HEK293 (cell line): ENCODE measurements around the gene SEMA3A.

ENCODE experiments used
- CTCF ChIA-PET: fragments of 350-600 bp; formaldehyde crosslinking; extraction: SDS; loops from one replicate; lab custom pipeline; 2021; ENCODE audit warnings: antibody characterized with exemption; lab: Yijun Ruan, JAX
- POLR2A ChIA-PET: fragments of 300-600 bp; formaldehyde crosslinking; extraction: SDS; loops from one replicate; lab custom pipeline; 2020; ENCODE audit warnings: antibody characterized with exemption, inconsistent platforms; lab: Yijun Ruan, JAX
- H3K27ac ChIP-seq: fragments of 200-500 bp; sonication (Bioruptor generic); 2 replicates; pipeline ENCODE4 v1.5.1; 2014; ENCODE audit warnings: low read depth, low read length, control low read depth, inconsistent platforms; ENCODE audit errors: extremely low read depth
- H3K36me3 ChIP-seq, 2 experiments: fragments of 200-500 bp in 1 of 2; sonication (Bioruptor generic) in 1 of 2; 1 replicate in 1 of 2; 2 replicates in 1 of 2; pipeline ENCODE4 v1.5.1; 2014 to 2017; ENCODE audit warnings: inconsistent platforms in 2 of 2, low read length in 2 of 2; ENCODE audit not compliant: control insufficient read depth in 2 of 2, insufficient read depth in 1 of 2
- H3K4me1 ChIP-seq: fragments of 200-500 bp; sonication (Bioruptor generic); 2 replicates; pipeline ENCODE4 v1.5.1; 2014; ENCODE audit warnings: mild to moderate bottlenecking, low read length, inconsistent platforms; ENCODE audit not compliant: control insufficient read depth, insufficient read depth
- H3K4me3 ChIP-seq: 2 replicates; pipeline ENCODE4 v1.5.1; 2011; ENCODE audit warnings: low read depth, mild to moderate bottlenecking, control low read depth, low read length, moderate library complexity
- H3K9me3 ChIP-seq: fragments of 200-500 bp; sonication (Bioruptor generic); 2 replicates; pipeline ENCODE4 v1.5.1; 2014; ENCODE audit warnings: low read depth, low read length, inconsistent platforms; ENCODE audit not compliant: control insufficient read depth, insufficient read depth
- TRIM28 ChIP-seq: IDR thresholded peaks from 2 replicates; pipeline ENCODE4 v1.6.1; 2011; ENCODE audit warnings: low read length, control low read depth, borderline replicate concordance
- ZNF155 ChIP-seq: fragments of 450-650 bp; formaldehyde crosslinking; IDR thresholded peaks from 2 replicates; pipeline ENCODE4 v1.5.1; 2016; ENCODE audit warnings: missing biosample characterization, missing genetic modification characterization
- ZNF366 ChIP-seq: fragments of 450-650 bp; formaldehyde crosslinking; conservative IDR thresholded peaks from 2 replicates; pipeline ENCODE4 v1.5.1; 2016; ENCODE audit warnings: missing biosample characterization, missing genetic modification characterization
- ZNF510 ChIP-seq: fragments of 450-650 bp; formaldehyde crosslinking; IDR thresholded peaks from 2 replicates; pipeline ENCODE4 v1.5.1; 2018; ENCODE audit warnings: mild to moderate bottlenecking, missing genetic modification characterization, missing biosample characterization; ENCODE audit not compliant: insufficient replicate concordance
- ZNF558 ChIP-seq: fragments of 450-650 bp; formaldehyde crosslinking; IDR thresholded peaks from 2 replicates; pipeline ENCODE4 v1.5.1; 2016; ENCODE audit warnings: missing biosample characterization, missing genetic modification characterization
- ZNF654 ChIP-seq: fragments of 450-650 bp; formaldehyde crosslinking; IDR thresholded peaks from 2 replicates; pipeline ENCODE4 v1.5.1; 2016; ENCODE audit warnings: low read depth, missing biosample characterization, missing genetic modification characterization
- ZNF660 ChIP-seq: fragments of 450-650 bp; IDR thresholded peaks from 2 replicates; pipeline ENCODE4 v1.5.1; 2018; ENCODE audit warnings: missing biosample characterization, mild to moderate bottlenecking, missing genetic modification characterization
- ZNF747 ChIP-seq: fragments of 450-650 bp; formaldehyde crosslinking; IDR thresholded peaks from 2 replicates; pipeline ENCODE4 v1.5.1; 2016; ENCODE audit warnings: missing biosample characterization, missing genetic modification characterization
- ZNF791 ChIP-seq: fragments of 450-650 bp; formaldehyde crosslinking; IDR thresholded peaks from 2 replicates; pipeline ENCODE4 v1.5.1; 2016; ENCODE audit warnings: missing biosample characterization, missing genetic modification characterization
- ZSCAN16 ChIP-seq: fragments of 450-650 bp; formaldehyde crosslinking; IDR thresholded peaks from 2 replicates; pipeline ENCODE4 v1.5.1; 2016; ENCODE audit warnings: missing biosample characterization, missing genetic modification characterization
- ZSCAN23 ChIP-seq: fragments of 450-650 bp; formaldehyde crosslinking; IDR thresholded peaks from 2 replicates; pipeline ENCODE4 v1.5.1; 2016; ENCODE audit warnings: missing biosample characterization, missing genetic modification characterization
- TF ChIP-seq, protein P1 (sequence below): fragments of 450-650 bp; IDR thresholded peaks from 2 replicates; pipeline ENCODE4 v1.5.1; 2018; ENCODE audit warnings: missing biosample characterization, missing genetic modification characterization
- TF ChIP-seq, protein P2 (sequence below): fragments of 450-650 bp; formaldehyde crosslinking; IDR thresholded peaks from 2 replicates; pipeline ENCODE4 v1.5.0; 2017; ENCODE audit warnings: missing biosample characterization, missing genetic modification characterization, borderline replicate concordance
- TF ChIP-seq, protein P3 (sequence below): fragments of 450-650 bp; formaldehyde crosslinking; IDR thresholded peaks from 2 replicates; pipeline ENCODE4 v1.5.1; 2017; ENCODE audit warnings: missing biosample characterization, missing genetic modification characterization
- TF ChIP-seq, protein P4 (sequence below): fragments of 450-650 bp; formaldehyde crosslinking; IDR thresholded peaks from 2 replicates; pipeline ENCODE4 v1.5.1; 2016; ENCODE audit warnings: missing biosample characterization, missing genetic modification characterization
- TF ChIP-seq, protein P5 (sequence below): fragments of 450-650 bp; formaldehyde crosslinking; IDR thresholded peaks from 2 replicates; pipeline ENCODE4 v1.5.1; 2017; ENCODE audit warnings: missing biosample characterization, mild to moderate bottlenecking, missing genetic modification characterization, moderate library complexity

SEMA3A gene

DNA sequence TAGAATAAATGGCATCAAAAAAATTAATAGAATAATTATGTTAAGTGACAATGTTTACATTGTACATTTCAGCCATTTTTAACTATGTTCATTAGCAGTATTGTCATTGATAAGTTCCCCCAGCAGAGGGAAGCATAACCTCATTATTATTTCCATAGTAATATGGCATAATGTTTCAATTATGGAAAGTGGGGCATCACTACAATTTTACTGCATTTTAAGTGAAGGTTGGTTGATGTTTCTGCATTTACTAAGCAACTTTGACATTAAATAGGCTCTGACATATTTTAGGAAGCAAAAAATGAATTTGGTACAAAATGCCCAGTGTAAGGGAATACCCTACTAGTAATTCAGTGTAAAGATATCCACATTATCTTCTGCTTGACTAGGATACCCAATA is 218.3 kb downstream of the SEMA3A start:
- CTCF ChIA-PET, result interaction anchor here (0.8 to 1.0 kb wide), 2 partner anchors 9 to 216 kb away, joined by 4 to 5 read pairs; no protein-coding TSS in a partner anchor
- TF ChIP-seq, protein P1, sequence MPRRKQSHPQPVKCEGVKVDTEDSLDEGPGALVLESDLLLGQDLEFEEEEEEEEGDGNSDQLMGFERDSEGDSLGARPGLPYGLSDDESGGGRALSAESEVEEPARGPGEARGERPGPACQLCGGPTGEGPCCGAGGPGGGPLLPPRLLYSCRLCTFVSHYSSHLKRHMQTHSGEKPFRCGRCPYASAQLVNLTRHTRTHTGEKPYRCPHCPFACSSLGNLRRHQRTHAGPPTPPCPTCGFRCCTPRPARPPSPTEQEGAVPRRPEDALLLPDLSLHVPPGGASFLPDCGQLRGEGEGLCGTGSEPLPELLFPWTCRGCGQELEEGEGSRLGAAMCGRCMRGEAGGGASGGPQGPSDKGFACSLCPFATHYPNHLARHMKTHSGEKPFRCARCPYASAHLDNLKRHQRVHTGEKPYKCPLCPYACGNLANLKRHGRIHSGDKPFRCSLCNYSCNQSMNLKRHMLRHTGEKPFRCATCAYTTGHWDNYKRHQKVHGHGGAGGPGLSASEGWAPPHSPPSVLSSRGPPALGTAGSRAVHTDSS (tag by site-specific recombination), result no peak
- TF ChIP-seq ZNF660 (peak; percentile 56; the same call in 1 of the 2 replicates), ZNF654 (tag by site-specific recombination) (peak; percentile 78)
- TF ChIP-seq, all 188 proteins: peak for 2
- no peak overlapping the region for H3K4me3 ChIP-seq
- no peaks in the 10 kb centered on the region for H3K9me3 ChIP-seq
- H3K27ac ChIP-seq, result no peak overlapping the region
- no peaks in the 10 kb centered on the region for H3K4me1 ChIP-seq
- H3K36me3 ChIP-seq, result no peaks in the 10 kb centered on the region
- POLR2A ChIA-PET, result no interaction called here

DNA sequence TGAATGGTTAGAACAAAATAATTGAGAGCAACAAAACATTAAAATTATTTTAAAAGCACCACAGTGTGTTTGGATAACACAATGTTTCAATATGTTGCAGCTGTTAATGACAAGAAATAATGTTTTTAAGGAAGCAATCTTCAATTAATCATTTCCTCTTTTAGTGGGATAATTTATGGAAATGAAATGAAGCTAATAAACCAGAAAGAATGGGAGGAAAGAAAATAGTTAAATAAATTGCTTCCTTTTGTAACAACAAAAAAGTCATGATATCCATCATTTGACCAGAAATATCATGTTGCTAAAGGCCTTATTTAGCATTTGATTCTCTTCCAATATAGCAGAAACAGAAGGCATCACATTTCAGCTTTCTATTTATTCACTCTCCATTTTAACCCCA is 224.5 kb downstream of the SEMA3A start:
- ChIA-PET CTCF (no interaction called here), POLR2A (no interaction called here)
- Histone ChIP-seq H3K4me3 (no peak overlapping the region), H3K9me3 (no peaks in the 10 kb centered on the region), H3K36me3 (no peaks in the 10 kb centered on the region; a peak in 1 of 3 replicates), H3K27ac (no peak overlapping the region), H3K4me1 (no peaks in the 10 kb centered on the region)
- TF ChIP-seq TRIM28 (no peak), ZNF747 (tag by site-specific recombination) (no peak), ZNF510 (tag by site-specific recombination) (no peak), ZSCAN16 (tag by site-specific recombination) (no peak), ZNF366 (tag by site-specific recombination) (no peak), ZNF654 (tag by site-specific recombination) (no peak), ZNF791 (no peak)
- TF ChIP-seq, protein P2, sequence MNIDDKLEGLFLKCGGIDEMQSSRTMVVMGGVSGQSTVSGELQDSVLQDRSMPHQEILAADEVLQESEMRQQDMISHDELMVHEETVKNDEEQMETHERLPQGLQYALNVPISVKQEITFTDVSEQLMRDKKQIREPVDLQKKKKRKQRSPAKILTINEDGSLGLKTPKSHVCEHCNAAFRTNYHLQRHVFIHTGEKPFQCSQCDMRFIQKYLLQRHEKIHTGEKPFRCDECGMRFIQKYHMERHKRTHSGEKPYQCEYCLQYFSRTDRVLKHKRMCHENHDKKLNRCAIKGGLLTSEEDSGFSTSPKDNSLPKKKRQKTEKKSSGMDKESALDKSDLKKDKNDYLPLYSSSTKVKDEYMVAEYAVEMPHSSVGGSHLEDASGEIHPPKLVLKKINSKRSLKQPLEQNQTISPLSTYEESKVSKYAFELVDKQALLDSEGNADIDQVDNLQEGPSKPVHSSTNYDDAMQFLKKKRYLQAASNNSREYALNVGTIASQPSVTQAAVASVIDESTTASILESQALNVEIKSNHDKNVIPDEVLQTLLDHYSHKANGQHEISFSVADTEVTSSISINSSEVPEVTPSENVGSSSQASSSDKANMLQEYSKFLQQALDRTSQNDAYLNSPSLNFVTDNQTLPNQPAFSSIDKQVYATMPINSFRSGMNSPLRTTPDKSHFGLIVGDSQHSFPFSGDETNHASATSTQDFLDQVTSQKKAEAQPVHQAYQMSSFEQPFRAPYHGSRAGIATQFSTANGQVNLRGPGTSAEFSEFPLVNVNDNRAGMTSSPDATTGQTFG (tag by site-specific recombination), result no peak
- TF ChIP-seq, protein P3, sequence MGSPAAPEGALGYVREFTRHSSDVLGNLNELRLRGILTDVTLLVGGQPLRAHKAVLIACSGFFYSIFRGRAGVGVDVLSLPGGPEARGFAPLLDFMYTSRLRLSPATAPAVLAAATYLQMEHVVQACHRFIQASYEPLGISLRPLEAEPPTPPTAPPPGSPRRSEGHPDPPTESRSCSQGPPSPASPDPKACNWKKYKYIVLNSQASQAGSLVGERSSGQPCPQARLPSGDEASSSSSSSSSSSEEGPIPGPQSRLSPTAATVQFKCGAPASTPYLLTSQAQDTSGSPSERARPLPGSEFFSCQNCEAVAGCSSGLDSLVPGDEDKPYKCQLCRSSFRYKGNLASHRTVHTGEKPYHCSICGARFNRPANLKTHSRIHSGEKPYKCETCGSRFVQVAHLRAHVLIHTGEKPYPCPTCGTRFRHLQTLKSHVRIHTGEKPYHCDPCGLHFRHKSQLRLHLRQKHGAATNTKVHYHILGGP, result no peak

DNA sequence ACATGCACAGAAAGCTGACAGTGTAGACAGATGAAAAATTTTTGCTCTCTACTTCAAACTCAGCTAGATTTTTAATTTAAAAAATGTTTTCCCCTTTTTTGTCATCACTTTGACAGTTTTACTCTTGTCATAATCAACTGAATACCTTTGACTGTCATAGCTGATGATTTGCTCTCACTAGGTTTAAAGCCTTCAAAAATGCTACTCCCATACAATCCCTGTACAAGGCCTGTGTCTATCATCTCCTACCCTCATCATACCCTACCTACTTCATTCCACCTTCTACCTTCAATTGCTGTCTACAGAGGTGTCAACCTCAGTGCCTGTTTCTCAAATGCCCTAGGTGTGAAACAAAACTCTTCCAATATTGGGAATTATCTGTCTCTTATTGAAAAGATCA is 230.3 kb downstream of the SEMA3A start:
- ChIA-PET POLR2A (no interaction called here), CTCF (interaction anchor here (0.6 kb wide), 1 partner anchor 287 kb away, joined by 3 read pairs; no protein-coding TSS in a partner anchor)
- TF ChIP-seq, protein P4, sequence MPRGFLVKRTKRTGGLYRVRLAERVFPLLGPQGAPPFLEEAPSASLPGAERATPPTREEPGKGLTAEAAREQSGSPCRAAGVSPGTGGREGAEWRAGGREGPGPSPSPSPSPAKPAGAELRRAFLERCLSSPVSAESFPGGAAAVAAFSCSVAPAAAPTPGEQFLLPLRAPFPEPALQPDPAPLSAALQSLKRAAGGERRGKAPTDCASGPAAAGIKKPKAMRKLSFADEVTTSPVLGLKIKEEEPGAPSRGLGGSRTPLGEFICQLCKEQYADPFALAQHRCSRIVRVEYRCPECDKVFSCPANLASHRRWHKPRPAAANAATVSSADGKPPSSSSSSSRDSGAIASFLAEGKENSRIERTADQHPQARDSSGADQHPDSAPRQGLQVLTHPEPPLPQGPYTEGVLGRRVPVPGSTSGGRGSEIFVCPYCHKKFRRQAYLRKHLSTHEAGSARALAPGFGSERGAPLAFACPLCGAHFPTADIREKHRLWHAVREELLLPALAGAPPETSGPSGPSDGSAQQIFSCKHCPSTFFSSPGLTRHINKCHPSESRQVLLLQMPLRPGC (tag by site-specific recombination), result no peak
- TF ChIP-seq, protein P5, sequence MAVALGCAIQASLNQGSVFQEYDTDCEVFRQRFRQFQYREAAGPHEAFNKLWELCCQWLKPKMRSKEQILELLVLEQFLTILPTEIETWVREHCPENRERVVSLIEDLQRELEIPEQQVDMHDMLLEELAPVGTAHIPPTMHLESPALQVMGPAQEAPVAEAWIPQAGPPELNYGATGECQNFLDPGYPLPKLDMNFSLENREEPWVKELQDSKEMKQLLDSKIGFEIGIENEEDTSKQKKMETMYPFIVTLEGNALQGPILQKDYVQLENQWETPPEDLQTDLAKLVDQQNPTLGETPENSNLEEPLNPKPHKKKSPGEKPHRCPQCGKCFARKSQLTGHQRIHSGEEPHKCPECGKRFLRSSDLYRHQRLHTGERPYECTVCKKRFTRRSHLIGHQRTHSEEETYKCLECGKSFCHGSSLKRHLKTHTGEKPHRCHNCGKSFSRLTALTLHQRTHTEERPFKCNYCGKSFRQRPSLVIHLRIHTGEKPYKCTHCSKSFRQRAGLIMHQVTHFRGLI (tag by site-specific recombination), result no peak
- no peak for TF ChIP-seq ZSCAN23
- TF ChIP-seq ZNF558 (tag by site-specific recombination), result no peak
- no peak for TF ChIP-seq ZNF155

More for the DNA sequence above, 230.3 kb downstream of the SEMA3A start:
- Histone ChIP-seq H3K36me3 (peaks cover 0 to 3% of the 10 kb centered on the region in 2 experiments; a peak in 2 of 3 replicates), H3K4me1 (no peaks in the 10 kb centered on the region), H3K27ac (no peak overlapping the region), H3K4me3 (no peak overlapping the region), H3K9me3 (no peaks in the 10 kb centered on the region)
